ELF-1 (cell line): ENCODE measurements around the gene KNCN.

Experiments used
- DNase-seq: peaks from one replicate; pipeline ENCODE4 v3.0.0-alpha.2; 2016; ENCODE audit warnings: low read depth, low spot score

The KNCN gene

DNA sequence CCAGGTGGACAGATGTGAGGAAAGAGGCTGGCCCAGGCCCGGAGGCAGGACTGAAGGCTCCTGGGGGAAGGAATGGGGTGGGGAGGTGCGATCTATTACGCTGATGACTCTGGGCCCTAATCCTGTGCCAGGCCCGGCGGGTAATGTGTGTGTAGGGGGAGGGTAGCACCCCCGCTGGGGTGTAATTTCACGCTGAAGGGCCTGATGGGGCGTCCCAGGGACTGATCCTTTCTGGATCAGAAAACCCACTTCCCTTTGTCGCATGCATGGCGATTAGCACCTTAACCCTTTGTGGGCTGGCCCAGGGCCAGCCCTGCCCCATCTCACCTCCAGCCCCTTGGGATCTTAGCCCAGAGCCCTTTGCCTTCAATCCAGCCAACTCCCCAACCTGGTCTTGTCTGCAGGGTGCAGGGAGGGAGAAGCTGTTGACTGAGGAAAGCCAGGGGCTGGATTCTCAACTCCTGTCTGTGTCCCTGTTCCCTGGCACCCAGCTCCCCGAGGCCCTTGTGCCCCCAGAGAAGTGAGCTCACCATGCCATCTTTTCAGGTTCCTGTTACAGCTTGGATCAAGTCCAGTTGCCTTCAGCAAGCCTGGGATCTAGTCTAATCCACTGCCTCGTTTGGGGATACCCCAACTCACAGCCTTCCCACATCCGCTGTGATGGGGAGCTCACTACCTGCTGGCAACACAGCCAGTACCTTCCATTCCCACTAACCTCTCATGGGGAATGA is 26.0 kb downstream of the KNCN start:
- DNase-seq: peak; percentile 37

DNA sequence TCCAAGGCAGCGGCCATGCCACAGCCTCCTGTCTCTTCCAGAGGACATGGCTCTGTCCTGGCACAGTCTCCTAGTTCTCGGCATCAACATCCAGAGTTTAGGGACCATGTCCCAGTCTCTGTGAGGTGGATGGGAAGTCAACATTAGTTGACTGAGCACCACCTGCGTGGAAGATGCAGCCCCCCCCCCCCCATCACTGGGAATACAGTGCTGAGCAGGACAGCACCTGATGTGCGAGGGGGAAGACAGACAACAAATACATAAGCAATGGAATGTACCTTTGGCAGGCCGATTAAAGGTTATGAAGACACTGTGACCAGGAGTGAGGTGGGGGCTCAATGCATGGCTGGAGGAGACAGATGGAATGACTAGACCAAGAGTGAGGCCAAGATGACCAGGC is 26.6 kb downstream of the KNCN start:
- DNase-seq: no peak

- DNase-seq: no peak
Measured at GRCh38 chr1:46523496-46524353, 27.7 kb downstream of the KNCN start.

DNA sequence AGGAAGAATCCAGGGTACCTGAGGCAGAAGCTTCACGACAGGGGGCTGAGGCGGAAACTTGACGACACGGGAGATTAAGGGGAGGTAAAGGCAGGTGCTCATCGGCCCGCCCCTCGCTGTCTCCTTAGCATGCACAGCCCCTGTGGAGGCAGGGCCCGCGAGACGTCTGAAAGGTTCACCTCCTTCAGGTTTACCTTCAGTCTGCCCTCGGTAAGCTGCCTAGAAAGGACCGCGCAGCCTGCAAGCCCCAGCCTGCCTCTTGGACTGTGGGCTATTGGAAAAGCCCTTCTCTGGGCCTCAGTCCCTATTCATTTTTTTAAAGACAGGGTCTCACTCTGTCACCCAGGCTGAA is 28.5 kb downstream of the KNCN start:
- no peak for DNase-seq

- DNase-seq: no peak
Measured at GRCh38 chr1:46522184-46522968, 29.1 kb downstream of the KNCN start.

DNA sequence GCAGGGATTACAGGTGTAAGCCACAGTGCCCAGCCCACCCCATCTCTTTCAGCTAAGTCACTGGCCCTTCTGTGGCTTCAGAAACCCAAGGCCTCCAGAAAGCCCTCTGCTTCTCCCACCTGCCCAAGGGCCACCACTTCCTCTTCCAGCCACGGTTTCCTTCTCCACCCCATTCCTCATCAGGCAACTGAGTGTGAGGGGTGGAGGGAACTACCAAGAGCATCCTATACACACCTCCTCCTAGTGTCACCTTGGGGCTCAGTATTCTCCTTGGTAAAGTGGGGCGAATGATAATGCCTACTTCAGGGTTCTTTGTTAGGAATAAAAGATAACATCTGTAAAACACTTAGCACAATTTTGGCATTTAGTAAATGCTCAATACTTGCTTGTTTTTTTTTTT is 30.0 kb downstream of the KNCN start:
- DNase-seq: no peak

DNA sequence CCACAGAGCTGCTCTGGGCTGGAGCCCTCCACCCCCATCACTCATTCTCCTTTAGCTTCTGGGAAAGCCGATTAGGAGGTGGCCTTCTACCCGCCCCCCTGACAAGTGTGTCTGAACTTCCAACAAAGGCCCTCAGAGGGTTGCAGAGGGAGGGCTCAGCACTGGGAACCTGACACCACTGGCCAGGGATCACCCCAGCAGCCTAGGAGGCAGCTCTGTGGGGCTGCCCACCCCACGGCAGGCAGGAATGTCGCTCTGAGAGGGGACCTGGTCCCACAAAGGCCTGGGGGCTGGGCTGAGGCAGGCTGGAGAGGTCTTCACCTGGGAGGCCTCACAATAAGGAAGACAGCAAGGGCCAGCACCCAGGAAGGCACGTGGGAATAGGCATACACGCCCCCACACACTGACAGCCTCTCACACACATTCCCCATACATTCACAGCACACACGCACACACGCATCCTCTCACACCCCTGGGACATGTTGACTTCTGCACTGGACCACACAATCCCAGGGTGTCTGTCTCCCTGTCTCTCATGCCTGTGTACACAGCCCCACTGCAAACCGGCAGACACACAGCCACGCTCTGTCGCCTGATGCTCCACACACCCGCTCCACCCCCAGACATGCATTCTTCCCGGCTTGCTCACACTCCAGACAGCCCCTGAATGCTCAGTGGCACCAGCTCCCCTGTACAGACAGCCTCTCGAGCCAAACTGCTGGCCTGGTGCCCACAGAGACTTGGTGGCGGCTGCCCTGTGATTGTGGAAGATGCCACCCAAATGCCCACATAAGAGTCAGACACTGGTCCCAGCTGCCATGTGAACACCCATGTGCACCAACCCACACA is 31.2 kb downstream of the KNCN start:
- peak; percentile 77 for DNase-seq

DNA sequence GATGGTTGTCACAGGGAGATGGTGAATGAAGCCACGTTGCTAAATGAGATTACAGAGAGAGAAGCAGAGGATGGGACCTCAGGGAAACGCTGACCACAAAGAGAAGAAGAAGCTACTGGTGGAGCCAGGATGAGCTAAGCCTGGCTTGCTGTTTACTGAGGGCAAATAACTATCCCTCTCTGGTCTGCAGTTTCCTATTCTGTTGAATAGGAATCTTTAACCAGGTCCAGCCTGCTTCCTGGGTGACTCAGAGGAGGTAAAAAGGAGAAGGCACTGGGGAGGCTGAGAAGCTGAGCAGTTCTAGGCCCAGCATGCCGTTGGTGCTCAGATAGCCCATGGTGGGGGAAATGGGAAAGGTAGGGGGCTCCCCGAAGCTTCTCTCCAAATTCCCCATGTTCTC is 32.2 kb downstream of the KNCN start:
- no peak for DNase-seq

DNA sequence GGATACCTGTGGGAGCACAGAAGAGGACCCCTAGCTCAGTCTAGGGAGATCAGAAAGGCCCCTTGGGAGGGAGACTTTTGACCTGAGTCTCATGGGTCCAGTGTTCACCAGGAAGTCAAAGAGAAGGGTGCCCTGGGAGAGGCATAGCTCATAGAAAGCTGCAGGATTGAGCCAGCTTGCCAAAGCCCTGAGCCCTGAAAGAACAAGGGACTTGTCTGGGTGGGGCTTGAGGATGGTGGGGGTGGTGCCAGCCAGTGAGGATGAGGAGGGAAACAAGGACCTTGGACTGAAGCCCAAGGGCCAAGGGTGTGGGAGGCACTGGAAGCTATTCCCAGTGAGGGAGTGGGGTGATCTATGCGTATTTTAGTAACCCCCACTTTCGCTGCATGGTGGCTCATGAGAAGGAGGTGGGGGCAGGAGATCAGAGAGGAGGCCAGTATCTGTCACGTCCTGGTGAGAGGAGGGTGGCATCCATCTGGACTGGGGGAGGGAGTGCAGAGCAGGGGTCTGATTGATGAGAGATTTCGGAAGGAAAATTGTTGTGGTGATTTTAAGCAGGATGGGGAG is 33.4 kb downstream of the KNCN start:
- DNase-seq: no peak

DNA sequence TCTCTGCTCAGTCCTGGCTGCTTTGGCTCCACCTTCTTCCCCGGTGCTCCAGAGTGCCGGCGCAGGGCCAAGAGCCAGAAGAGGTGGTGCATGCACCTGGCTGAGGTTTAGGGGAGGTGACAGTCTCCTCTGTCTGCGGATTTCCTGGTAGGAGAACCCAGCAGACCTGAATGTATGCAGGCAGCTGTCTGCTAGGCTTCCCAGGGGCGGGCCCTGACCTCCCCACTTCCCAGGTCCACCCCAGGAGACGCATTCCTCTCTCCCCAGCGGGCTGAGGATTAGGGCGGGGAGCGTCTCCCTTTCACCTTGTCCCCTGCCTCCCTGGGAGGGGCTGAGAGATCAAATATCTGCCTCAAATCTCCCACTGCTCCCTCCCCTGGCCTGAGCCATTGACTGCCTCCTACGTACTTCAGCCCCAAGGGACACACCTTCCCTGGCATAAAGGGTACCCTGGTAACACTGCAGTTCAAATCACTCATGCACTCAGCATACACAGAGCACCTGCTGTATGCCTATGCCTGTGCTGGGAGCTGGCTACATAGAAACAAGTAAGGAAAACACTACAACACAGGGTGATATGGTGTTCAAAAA is 34.3 kb downstream of the KNCN start:
- DNase-seq: peak; percentile 89

GRCh38 chr1:46516200-46516950 is 35.1 kb downstream of the KNCN start:
- DNase-seq: no peak

- no peak for DNase-seq
Measured at GRCh38 chr1:46515576-46515975, 35.9 kb downstream of the KNCN start.

GRCh38 chr1:46513536-46513935 is 37.9 kb downstream of the KNCN start:
- no peak for DNase-seq

DNA sequence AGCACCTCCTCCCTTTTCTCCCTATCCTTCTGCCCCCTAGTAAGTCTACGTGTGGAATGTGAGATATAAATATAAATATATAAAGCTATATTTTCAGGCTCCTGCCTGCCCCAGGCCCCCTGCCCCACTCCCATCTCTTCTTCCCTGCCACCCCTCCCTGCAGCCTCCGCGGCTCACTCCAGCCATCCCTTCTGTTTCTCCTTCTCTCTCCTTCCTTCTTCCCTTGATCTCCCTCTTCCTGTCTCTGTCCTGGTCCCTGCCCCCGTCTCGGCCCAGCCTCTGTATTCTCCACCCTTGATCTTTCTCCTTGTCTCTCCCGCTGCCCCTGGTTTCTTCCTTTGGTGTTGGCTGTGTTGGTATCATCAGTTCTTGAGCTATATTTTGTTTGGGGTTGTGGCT is 38.7 kb downstream of the KNCN start:
- DNase-seq: no peak

GRCh38 chr1:46512135-46512791 is 39.2 kb downstream of the KNCN start:
- DNase-seq: no peak

- no peak for DNase-seq
Measured at GRCh38 chr1:46510998-46511365, 40.5 kb downstream of the KNCN start.

- DNase-seq: no peak
Measured at GRCh38 chr1:46510341-46510997, 41.0 kb downstream of the KNCN start.

GRCh38 chr1:46508757-46509156 is 42.7 kb downstream of the KNCN start:
- no peak for DNase-seq
